GM19099 (cell line): ENCODE data around the gene ZBTB49.

Source experiments
- POLR2A ChIP-seq: IDR thresholded peaks from 3 replicates; pipeline ENCODE4 v1.6.1; 2011; ENCODE audit warnings: low read depth; ENCODE audit not compliant: insufficient read length; ENCODE audit errors: extremely low read depth

ZBTB49 gene

GRCh38 chr4:4315461-4316149 is 25.6 kb downstream of the ZBTB49 start:
- TF ChIP-seq POLR2A = no peak

GRCh38 chr4:4316150-4316495 is 26.1 kb downstream of the ZBTB49 start:
- TF ChIP-seq POLR2A = no peak

GRCh38 chr4:4317496-4318232 is 27.6 kb downstream of the ZBTB49 start:
- TF ChIP-seq POLR2A = no peak

GRCh38 chr4:4320528-4320927 is 30.5 kb downstream of the ZBTB49 start:
- TF ChIP-seq POLR2A = no peak

- no peak for TF ChIP-seq POLR2A
Observed at GRCh38 chr4:4320951-4321714, 31.1 kb downstream of the ZBTB49 start.

- TF ChIP-seq POLR2A = no peak
Observed at GRCh38 chr4:4321951-4322688, 32.1 kb downstream of the ZBTB49 start.

- no peak for TF ChIP-seq POLR2A
Observed at GRCh38 chr4:4323705-4324534, 33.9 kb downstream of the ZBTB49 start.

- TF ChIP-seq POLR2A = no peak
Observed at GRCh38 chr4:4325321-4325720, 35.3 kb downstream of the ZBTB49 start.

- no peak for TF ChIP-seq POLR2A
Observed at GRCh38 chr4:4326166-4326565, 36.1 kb downstream of the ZBTB49 start.

GRCh38 chr4:4327652-4328121 is 37.6 kb downstream of the ZBTB49 start:
- no peak for TF ChIP-seq POLR2A

GRCh38 chr4:4328206-4328605 is 38.2 kb downstream of the ZBTB49 start:
- no peak for TF ChIP-seq POLR2A

- TF ChIP-seq POLR2A = no peak
Observed at GRCh38 chr4:4328840-4329239, 38.8 kb downstream of the ZBTB49 start.

GRCh38 chr4:4329496-4329895 is 39.4 kb downstream of the ZBTB49 start:
- no peak for TF ChIP-seq POLR2A

GRCh38 chr4:4330794-4331193 is 40.7 kb downstream of the ZBTB49 start:
- TF ChIP-seq POLR2A = no peak
